ENCODE measurements around the gene PELI2. TPM values are rescaled to one million over a fixed set of nuclear protein-coding genes. Genes with fewer than 3 reads are reported as not detected.

The PELI2 gene
- total and polyA plus RNA-seq, 2 experiments from 2014 or later, result 8.0 to 24.5 TPM

DNA sequence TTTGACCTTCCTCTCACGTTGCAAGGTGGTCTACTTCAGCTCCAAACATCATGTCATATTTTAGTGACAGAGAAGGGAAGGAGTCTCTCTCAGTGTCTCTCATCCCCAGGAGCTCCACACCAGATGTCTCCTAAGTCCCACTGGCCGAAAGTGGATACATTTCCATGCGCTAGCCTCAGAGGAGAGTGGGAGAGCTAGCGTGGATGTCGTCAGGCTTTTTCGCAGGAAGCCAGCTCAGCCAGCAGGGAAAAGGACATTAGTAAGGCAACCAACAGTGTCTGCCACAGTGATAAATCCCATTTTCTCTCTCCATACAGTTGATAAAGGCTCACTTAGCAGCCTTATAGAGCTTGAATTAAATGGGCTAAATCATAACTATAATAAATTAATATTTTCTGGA is 155.7 kb downstream of the PELI2 start:
- H2AFZ ChIP-seq, result no peak overlapping the region
- no peak for DNase-seq (ENCODE audit: low spot score)
- no peaks in the 10 kb centered on the region for H3K9me2 ChIP-seq (ENCODE audit: insufficient read depth)
- no peaks in the 10 kb centered on the region for H3K27me3 Mint-ChIP-seq (ENCODE audit: insufficient read depth, low read depth, poor library complexity)
- H3K27me3 ChIP-seq (ENCODE audit: insufficient read depth), result no peaks in the 10 kb centered on the region
- H4K20me1 ChIP-seq (replicated peaks; ENCODE audit: insufficient read depth), result no peaks in the 10 kb centered on the region
- no peaks in the 10 kb centered on the region for H3K36me3 ChIP-seq (ENCODE audit: insufficient read depth)
- no peak for ATAC-seq
- H3F3A ChIP-seq (replicated peaks; ENCODE audit: low read depth), result no peaks in the 10 kb centered on the region
- no peaks in the 10 kb centered on the region for H3K4me1 ChIP-seq (ENCODE audit: insufficient read depth)
- no peak overlapping the region for H3K4me3 Mint-ChIP-seq
- TF ChIP-seq, protein P1, sequence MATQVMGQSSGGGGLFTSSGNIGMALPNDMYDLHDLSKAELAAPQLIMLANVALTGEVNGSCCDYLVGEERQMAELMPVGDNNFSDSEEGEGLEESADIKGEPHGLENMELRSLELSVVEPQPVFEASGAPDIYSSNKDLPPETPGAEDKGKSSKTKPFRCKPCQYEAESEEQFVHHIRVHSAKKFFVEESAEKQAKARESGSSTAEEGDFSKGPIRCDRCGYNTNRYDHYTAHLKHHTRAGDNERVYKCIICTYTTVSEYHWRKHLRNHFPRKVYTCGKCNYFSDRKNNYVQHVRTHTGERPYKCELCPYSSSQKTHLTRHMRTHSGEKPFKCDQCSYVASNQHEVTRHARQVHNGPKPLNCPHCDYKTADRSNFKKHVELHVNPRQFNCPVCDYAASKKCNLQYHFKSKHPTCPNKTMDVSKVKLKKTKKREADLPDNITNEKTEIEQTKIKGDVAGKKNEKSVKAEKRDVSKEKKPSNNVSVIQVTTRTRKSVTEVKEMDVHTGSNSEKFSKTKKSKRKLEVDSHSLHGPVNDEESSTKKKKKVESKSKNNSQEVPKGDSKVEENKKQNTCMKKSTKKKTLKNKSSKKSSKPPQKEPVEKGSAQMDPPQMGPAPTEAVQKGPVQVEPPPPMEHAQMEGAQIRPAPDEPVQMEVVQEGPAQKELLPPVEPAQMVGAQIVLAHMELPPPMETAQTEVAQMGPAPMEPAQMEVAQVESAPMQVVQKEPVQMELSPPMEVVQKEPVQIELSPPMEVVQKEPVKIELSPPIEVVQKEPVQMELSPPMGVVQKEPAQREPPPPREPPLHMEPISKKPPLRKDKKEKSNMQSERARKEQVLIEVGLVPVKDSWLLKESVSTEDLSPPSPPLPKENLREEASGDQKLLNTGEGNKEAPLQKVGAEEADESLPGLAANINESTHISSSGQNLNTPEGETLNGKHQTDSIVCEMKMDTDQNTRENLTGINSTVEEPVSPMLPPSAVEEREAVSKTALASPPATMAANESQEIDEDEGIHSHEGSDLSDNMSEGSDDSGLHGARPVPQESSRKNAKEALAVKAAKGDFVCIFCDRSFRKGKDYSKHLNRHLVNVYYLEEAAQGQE (IDR thresholded peaks at IDR 0.05; ENCODE audit: unreplicated experiment), result no peak
- TF ChIP-seq POLR2AphosphoS5 (IDR thresholded peaks at IDR 0.05; ENCODE audit: low read depth) (no peak), CREB1 (CRISPR knock-in tag; IDR thresholded peaks at IDR 0.05; ENCODE audit: low read depth) (no peak), STAT1 (IDR thresholded peaks at IDR 0.05; ENCODE audit: unreplicated experiment) (no peak), JUNB (IDR thresholded peaks at IDR 0.05; ENCODE audit: unreplicated experiment) (no peak), EZH2phosphoT487 (IDR thresholded peaks at IDR 0.05; ENCODE audit: unreplicated experiment) (no peak), ZNF114 (CRISPR knock-in tag; IDR thresholded peaks at IDR 0.05) (no peak), ZNF331 (CRISPR knock-in tag; IDR thresholded peaks at IDR 0.05; ENCODE audit: low read depth) (no peak), NANOG (IDR thresholded peaks at IDR 0.05; ENCODE audit: borderline replicate concordance) (no peak), EZH2 (IDR thresholded peaks at IDR 0.05; ENCODE audit: low read depth, unreplicated experiment) (no peak)
- TF ChIP-seq, protein P2, sequence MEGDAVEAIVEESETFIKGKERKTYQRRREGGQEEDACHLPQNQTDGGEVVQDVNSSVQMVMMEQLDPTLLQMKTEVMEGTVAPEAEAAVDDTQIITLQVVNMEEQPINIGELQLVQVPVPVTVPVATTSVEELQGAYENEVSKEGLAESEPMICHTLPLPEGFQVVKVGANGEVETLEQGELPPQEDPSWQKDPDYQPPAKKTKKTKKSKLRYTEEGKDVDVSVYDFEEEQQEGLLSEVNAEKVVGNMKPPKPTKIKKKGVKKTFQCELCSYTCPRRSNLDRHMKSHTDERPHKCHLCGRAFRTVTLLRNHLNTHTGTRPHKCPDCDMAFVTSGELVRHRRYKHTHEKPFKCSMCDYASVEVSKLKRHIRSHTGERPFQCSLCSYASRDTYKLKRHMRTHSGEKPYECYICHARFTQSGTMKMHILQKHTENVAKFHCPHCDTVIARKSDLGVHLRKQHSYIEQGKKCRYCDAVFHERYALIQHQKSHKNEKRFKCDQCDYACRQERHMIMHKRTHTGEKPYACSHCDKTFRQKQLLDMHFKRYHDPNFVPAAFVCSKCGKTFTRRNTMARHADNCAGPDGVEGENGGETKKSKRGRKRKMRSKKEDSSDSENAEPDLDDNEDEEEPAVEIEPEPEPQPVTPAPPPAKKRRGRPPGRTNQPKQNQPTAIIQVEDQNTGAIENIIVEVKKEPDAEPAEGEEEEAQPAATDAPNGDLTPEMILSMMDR (conservative IDR thresholded peaks at IDR 0.05; ENCODE audit: low read depth in 2 of 2), result no peak
- TF ChIP-seq, protein P3, sequence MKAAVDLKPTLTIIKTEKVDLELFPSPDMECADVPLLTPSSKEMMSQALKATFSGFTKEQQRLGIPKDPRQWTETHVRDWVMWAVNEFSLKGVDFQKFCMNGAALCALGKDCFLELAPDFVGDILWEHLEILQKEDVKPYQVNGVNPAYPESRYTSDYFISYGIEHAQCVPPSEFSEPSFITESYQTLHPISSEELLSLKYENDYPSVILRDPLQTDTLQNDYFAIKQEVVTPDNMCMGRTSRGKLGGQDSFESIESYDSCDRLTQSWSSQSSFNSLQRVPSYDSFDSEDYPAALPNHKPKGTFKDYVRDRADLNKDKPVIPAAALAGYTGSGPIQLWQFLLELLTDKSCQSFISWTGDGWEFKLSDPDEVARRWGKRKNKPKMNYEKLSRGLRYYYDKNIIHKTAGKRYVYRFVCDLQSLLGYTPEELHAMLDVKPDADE (IDR thresholded peaks at IDR 0.05), result no peak
- TF ChIP-seq, protein P4, sequence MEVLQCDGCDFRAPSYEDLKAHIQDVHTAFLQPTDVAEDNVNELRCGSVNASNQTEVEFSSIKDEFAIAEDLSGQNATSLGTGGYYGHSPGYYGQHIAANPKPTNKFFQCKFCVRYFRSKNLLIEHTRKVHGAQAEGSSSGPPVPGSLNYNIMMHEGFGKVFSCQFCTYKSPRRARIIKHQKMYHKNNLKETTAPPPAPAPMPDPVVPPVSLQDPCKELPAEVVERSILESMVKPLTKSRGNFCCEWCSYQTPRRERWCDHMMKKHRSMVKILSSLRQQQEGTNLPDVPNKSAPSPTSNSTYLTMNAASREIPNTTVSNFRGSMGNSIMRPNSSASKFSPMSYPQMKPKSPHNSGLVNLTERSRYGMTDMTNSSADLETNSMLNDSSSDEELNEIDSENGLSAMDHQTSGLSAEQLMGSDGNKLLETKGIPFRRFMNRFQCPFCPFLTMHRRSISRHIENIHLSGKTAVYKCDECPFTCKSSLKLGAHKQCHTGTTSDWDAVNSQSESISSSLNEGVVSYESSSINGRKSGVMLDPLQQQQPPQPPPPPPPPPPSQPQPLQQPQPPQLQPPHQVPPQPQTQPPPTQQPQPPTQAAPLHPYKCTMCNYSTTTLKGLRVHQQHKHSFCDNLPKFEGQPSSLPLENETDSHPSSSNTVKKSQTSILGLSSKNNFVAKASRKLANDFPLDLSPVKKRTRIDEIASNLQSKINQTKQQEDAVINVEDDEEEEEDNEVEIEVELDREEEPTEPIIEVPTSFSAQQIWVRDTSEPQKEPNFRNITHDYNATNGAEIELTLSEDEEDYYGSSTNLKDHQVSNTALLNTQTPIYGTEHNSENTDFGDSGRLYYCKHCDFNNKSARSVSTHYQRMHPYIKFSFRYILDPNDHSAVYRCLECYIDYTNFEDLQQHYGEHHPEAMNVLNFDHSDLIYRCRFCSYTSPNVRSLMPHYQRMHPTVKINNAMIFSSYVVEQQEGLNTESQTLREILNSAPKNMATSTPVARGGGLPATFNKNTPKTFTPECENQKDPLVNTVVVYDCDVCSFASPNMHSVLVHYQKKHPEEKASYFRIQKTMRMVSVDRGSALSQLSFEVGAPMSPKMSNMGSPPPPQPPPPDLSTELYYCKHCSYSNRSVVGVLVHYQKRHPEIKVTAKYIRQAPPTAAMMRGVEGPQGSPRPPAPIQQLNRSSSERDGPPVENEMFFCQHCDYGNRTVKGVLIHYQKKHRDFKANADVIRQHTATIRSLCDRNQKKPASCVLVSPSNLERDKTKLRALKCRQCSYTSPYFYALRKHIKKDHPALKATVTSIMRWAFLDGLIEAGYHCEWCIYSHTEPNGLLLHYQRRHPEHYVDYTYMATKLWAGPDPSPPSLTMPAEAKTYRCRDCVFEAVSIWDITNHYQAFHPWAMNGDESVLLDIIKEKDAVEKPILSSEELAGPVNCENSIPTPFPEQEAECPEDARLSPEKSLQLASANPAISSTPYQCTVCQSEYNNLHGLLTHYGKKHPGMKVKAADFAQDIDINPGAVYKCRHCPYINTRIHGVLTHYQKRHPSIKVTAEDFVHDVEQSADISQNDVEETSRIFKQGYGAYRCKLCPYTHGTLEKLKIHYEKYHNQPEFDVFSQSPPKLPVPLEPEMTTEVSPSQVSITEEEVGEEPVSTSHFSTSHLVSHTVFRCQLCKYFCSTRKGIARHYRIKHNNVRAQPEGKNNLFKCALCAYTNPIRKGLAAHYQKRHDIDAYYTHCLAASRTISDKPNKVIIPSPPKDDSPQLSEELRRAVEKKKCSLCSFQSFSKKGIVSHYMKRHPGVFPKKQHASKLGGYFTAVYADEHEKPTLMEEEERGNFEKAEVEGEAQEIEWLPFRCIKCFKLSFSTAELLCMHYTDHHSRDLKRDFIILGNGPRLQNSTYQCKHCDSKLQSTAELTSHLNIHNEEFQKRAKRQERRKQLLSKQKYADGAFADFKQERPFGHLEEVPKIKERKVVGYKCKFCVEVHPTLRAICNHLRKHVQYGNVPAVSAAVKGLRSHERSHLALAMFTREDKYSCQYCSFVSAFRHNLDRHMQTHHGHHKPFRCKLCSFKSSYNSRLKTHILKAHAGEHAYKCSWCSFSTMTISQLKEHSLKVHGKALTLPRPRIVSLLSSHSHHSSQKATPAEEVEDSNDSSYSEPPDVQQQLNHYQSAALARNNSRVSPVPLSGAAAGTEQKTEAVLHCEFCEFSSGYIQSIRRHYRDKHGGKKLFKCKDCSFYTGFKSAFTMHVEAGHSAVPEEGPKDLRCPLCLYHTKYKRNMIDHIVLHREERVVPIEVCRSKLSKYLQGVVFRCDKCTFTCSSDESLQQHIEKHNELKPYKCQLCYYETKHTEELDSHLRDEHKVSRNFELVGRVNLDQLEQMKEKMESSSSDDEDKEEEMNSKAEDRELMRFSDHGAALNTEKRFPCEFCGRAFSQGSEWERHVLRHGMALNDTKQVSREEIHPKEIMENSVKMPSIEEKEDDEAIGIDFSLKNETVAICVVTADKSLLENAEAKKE (CRISPR knock-in tag; IDR thresholded peaks at IDR 0.05), result no peak
- H3K4me3 ChIP-seq, result no peak overlapping the region
- no peaks in the 10 kb centered on the region for H3K4me1 Mint-ChIP-seq
- H3K9me3 Mint-ChIP-seq, result peaks cover 24% of the 10 kb centered on the region; the same call in 2 of the 3 replicates
- H3K27ac Mint-ChIP-seq, result no peak overlapping the region
- peaks cover 26% of the 10 kb centered on the region for H3K36me3 Mint-ChIP-seq (ENCODE audit: low read depth)
- H3K4me2 ChIP-seq, result no peak overlapping the region
- no peak overlapping the region for H3K27ac ChIP-seq (ENCODE audit: low read depth)
- H3K79me2 ChIP-seq (replicated peaks; ENCODE audit: insufficient read depth), result no peaks in the 10 kb centered on the region

Data from GM23338 (cell line).